ENCODE data around the gene CLEC4C.
"Not testable (repeated sequence)": the region's sequence is repeated elsewhere in the genome, so short reads cannot be mapped to it uniquely, and the experiment has no call there.

Gene CLEC4C, protein sequence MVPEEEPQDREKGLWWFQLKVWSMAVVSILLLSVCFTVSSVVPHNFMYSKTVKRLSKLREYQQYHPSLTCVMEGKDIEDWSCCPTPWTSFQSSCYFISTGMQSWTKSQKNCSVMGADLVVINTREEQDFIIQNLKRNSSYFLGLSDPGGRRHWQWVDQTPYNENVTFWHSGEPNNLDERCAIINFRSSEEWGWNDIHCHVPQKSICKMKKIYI

DNA sequence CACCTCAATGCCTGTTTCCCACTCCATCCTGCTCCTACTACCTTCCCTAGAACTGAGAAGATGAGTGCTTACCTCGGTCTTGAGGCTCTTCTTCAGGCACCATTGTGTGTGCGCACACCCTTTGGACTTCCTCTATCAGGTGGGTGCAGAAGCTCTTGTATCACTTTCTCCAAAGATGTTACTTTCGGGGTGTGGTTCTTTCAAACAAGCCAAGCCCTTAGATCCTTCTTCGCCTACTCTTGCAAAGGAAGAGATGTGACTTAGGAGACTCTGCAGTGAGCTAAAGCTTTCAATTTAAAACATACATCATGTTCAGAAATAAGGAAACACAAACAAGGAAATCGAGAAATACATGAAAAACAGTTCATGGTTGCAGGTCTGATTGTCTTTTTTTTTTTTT, at the start of gene CLEC4C:
Gene CLEC4C (minus strand): TSS at position 130 of the 400 bp plus-strand sequence. CDS start 27 bp downstream, at position 103.
- DNase-seq (ENCODE audit: low read depth, low spot score): no peak
- H3K27ac ChIP-seq: no peak within 1 kb of the TSS

DNA sequence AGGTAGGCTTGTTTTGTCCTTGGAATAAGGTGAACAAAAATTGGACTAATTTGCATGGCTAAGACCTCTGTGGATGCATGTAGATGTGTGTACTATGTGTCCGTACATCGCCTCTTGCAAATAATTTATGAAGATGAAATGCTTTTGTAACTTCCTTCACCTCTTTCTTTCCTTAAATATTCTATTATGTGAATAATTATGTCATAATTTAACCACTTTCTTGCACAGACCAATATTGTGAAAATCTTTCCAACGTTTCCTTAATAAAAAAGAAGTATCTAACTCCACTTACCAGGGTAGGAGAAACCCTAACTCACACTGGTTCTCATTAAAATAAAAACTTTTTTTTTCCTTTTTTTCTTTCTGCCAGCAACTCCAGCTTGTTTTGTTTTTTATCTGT, 46.0 kb upstream of the CLEC4C start:
- H3K27ac ChIP-seq: no peak overlapping the region
- DNase-seq (ENCODE audit: low read depth, low spot score): no peak

DNA sequence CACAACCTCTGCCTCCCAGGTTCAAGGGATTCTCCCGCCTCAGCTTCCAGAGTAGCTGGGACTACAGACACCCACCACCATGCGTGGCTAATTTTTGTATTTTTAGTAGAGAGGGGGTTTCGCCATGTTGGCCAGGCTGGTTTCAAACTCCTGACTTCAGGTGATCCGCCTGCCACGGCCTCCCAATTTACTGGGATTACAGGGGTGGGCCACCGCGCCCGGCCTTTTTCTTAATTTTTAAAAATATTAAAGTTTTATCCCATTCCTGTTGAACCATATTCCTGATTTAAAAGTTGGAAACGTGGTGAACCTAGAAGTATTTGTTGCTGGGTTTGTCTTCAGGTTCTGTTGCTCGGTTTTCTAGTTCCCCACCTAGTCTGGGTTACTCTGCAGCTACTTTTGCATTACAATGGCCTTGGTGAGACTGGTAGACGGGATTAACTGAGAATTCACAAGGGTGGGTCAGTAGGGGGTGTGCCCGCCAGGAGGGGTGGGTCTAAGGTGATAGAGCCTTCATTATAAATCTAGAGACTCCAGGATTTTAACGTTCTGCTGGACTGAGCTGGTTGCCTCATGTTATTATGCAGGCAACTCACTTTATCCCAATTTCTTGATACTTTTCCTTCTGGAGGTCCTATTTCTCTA, 41.8 kb upstream of the CLEC4C start, which contains the start of gene NANOG:
Gene NANOG (plus strand): TSS at position 519 of the 645 bp plus-strand sequence. CDS start 213 bp downstream, outside the sequence.
- not testable (repeated sequence) for DNase-seq (ENCODE audit: low read depth, low spot score); H3K27ac ChIP-seq

DNA sequence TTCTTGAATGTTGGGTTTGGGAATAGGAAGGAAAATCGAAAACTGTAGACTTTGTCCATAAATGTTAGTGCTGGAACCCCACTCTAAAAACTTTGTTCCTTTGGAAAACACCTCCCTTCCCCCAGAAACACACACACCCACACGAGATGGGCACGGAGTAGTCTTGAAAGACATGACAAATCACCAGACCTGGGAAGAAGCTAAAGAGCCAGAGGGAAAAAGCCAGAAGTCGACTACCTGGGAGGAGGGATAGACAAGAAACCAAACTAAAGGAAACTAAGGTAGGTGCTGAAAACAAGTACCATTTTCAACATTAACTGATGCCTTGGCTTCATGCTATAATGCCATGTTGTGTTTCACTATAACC, 41.1 kb upstream of the CLEC4C start:
- no peak overlapping the region for H3K27ac ChIP-seq

DNA sequence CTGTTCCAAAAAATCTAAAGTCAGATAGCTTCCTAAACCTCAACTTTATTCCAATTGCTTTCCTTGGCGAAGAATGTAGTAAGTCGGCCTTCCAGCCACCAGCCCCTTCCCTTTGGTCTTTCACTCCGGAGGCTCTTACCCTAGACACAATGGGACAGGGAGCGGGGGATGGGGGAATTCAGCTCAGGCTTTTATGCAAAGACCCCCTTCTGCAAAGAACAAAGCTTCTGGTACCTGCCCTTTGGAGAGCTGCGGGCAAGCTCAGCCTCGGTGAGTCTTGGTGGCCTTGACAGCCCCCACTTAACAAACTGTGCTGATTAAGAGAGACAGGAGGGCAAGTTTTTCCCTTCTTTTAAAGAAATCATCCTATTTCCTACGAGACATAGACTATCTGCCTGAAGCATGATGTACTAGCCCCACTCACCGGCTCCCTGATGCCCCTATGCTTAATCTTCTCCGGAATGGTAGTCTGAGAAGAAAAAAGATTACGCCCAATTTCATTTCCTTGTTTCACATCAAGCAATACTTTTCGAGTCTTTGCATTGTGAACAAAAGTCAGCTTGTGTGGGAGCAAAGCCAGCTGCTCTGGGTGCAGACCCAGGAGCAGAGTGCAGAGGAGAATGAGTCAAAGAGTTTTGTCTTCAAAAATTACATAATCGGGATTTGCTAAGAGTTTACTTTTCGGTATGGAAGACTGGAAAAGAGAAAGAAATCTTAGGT, 40.6 kb upstream of the CLEC4C start:
- H3K27ac ChIP-seq: no peak overlapping the region
- DNase-seq (ENCODE audit: low read depth, low spot score): no peak

More for the DNA sequence above, 41.1 kb upstream of the CLEC4C start:
- no peak for DNase-seq (ENCODE audit: low read depth, low spot score)

DNA sequence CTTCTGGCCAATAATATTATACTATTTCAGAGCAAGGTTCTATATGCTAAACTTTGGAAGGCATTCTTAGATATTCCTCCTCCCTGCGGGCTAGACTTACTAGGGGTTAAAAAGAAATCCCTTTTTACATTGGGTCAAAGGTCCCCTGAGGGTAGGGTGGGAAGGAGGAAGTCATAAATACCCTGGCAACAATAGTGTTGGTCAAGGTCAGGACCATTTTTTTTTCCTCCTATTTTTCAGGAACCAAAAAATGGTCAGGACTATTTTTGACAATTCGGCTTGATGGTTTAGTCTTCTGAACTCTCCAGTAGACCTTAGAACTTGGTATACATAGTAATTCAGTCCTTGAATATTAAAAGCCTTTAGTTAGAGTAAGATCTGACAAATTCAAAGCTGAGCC, 37.5 kb upstream of the CLEC4C start:
- no peak overlapping the region for H3K27ac ChIP-seq
- no peak for DNase-seq (ENCODE audit: low read depth, low spot score)

DNA sequence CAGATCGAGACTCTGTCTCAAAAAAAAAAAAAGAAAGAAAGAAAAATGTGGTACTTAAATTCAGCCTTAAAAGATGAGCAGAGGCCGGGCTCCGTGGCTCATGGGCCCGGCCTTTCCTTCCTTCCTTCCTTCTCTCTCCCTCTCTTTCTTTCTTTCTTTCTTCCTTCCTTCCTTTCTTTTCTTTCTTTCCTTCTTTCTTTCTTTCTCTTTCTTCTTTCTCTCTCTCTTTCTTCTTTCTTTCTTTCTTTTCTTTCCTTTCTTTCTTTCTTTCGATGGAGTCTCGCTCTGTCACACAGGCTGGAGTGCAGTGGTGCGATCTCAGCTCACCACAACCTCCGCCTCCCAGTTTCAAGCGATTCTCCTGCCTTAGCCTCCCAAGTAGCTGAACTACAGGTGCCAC, 36.3 kb upstream of the CLEC4C start:
- DNase-seq (ENCODE audit: low read depth, low spot score); H3K27ac ChIP-seq: not testable (repeated sequence)

DNA sequence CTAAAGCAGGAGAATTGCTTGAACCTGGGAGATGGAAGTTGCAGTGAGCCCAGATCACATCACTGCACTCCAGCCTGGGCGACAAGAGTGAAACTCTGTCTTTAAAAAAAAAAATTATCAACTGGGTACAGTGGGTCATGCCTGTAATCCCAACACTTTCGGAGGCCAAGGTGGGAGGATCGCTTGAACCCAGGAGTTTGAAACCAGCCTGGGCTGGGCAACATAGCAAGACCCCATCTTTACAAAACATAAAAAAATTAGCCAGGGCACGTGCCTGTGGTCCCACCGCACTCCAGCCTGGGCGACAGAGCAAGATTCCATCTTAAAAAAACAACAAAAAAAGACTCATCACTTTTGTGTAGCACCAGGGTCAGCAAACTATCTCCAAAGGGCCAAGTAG, 34.9 kb upstream of the CLEC4C start:
- H3K27ac ChIP-seq: no peak overlapping the region
- DNase-seq (ENCODE audit: low read depth, low spot score): no peak

DNA sequence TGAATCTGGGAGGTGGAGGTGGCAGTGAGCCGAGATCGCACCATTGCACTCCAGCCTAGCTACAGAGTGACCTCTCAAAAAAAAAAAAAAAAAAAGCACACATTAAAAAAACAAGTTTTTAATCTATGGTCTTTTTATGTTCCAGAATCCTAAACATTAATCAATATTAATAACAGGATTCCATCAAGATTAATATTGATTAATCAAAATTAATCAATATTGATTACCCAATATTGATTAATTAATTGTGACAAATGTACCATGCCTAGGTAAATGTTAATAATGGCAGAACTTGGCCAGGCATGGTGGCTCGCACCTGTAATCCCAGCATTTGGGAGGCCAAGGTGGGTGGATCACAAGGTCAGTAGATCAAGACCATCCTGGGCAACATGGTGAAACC, 34.1 kb upstream of the CLEC4C start:
- no peak overlapping the region for H3K27ac ChIP-seq
- DNase-seq (ENCODE audit: low read depth, low spot score): no peak

DNA sequence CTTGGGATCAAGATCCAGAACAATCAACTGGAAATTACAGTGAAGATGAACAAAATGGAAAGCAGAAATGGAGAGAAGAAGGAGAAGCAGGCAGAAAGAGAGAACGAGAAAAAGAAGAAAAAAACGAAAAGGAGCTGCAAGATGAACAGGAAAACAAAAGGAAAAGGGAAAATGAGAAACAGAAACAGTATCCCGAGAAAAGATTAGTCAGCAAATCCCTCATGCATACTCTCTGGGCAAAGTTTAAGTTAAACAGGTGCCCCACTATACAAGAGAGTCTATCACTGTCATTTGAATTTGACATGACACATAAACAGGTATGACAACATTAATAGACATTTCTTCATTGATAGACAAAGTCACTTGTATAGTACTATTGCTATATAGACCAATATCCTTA, 22.8 kb upstream of the CLEC4C start:
- DNase-seq (ENCODE audit: low read depth, low spot score): no peak
- H3K27ac ChIP-seq: no peak overlapping the region

DNA sequence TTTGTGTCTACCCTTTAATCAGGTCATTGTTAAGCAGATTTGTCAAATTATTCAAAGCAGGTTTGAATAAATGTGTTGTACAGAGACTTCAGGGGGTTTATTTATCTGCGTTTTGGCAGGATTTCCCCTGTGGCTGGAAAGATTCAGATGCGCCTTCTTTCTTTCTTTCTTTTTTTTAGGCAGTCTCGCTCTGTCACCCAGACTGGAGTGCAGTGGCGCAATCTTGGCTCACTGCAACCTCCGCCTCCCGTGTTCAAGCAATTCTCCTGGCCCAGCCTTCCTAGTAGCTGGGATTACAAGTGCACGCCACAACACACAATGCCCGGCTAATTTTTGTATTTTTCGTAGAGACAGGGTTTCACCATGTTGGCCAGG, 11.6 kb upstream of the CLEC4C start:
- no peak overlapping the region for H3K27ac ChIP-seq
- DNase-seq (ENCODE audit: low read depth, low spot score): no peak

DNA sequence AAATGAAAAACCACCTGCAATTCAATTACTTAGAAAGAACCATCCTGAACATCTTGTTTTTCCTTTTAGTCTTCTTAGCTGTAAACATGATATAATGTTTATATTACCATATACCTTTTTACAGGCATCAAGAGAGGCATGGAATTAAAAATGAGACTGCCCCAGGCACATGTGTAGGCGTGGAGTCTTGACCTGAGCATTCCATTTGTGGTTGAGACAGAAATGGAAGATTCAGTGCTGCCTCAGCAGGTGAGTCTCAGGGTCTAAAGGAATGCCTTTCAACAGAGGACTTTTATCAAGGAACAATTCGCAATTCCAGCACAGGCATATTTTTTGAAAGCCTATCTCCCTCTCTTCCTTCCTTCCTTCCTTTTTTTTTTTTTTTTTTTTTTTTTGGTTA, 9.8 kb upstream of the CLEC4C start:
- H3K27ac ChIP-seq: no peak overlapping the region
- DNase-seq (ENCODE audit: low read depth, low spot score): no peak

DNA sequence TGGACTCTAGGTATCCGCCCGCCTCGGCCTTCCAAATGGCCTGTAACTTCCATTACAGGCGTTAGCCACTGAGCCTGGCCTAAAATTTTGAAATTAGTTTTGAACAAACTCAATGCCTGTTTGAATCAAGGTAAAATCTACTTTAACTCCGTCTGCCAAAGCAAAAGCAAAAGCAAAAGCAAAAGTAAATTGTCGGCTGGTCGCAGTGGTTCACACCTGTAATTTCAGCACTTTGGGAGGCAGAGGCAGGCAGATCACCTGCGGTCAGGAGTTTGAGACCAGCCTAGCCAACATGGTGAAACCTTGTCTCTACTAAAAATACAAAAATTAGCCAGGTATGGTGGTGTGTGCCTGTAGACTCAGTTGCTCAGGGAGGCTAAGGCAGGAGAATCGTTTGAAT, 8.5 kb upstream of the CLEC4C start:
- not testable (repeated sequence) for H3K27ac ChIP-seq; DNase-seq (ENCODE audit: low read depth, low spot score)

DNA sequence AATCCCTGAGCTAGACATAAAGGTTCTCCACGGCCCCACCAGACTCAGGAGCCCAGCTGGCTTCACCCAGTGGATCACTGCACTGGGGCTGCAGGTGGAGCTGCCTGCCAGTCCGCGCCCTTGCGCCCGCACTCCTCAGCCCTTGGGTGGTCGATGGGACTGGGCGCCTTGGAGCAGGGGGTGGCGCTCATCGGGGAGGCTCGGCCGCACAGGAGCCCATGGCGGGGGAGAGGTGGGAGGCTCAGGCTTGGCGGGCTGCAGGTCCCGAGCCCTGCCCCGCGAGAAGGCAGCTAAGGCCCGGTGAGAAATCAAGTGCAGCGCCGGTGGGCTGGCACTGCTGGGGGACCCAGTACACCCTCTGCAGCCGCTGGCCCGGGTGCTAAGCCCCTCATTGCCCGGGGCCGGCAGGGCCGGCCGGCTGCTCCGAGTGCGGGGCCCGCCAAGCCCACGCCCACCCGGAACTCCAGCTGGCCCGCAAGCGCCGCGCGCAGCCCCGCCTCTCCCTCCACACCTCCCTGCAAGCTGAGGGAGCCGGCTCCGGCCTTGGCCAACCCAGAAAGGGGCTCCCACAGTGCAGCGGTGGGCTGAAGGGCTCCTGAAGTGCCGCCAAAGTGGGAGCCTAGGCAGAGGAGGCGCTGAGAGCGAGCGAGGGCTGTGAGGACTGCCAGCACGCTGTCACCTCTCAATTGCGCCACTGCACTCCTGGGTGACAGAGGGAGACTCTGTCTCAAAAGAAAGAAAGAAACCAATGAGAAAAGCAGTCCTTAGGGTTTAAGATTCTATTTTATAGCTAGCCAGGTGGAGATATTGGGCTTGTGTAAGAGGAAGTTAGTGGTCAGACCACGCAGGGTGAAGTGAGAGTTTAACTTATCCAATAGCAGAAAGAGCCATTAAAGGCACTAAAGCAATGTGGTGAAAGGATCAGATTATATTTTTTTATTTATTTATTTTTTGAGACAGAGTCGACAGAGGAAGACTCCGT, 5.1 kb upstream of the CLEC4C start:
- not testable (repeated sequence) for DNase-seq (ENCODE audit: low read depth, low spot score); H3K27ac ChIP-seq

DNA sequence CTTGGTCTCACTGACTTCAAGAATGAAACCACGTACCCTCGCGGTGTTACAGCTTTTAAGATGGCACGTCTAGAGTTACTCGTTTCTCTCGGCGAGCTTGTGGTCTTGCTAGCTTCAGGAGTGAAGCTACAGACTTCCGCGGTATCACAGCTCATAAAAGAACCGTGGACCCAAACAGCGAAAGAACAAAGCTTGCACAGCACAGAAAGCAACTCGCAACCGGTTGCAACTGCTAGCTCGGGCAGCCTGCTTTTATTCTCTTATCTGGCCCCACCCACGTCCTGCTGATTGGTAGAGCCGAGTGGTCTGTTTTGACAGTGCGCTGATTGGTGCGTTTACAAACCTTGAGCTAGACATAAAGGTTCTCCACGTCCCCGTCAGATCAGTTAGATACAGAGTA, 4.2 kb upstream of the CLEC4C start:
- DNase-seq (ENCODE audit: low read depth, low spot score): no peak
- no peak overlapping the region for H3K27ac ChIP-seq

DNA sequence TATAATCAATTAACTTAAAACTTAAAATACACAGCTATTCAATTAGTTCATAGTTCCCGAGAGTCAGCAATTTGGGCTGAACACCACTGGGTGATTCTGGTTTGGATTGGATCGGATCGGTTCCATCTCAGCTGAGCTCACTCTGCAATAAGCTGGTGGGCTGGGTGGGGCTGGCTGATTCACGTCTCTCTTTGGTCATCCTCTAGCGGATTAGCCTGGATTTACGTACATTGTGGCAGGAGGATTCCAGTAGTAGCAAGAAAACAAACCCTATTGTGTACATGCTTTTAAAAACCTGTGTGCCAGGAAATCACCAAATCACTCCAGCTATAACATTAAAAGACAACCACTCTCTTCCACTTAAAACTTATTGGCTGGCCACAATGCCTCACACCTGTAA, 3.2 kb upstream of the CLEC4C start:
- no peak overlapping the region for H3K27ac ChIP-seq
- no peak for DNase-seq (ENCODE audit: low read depth, low spot score)

DNA sequence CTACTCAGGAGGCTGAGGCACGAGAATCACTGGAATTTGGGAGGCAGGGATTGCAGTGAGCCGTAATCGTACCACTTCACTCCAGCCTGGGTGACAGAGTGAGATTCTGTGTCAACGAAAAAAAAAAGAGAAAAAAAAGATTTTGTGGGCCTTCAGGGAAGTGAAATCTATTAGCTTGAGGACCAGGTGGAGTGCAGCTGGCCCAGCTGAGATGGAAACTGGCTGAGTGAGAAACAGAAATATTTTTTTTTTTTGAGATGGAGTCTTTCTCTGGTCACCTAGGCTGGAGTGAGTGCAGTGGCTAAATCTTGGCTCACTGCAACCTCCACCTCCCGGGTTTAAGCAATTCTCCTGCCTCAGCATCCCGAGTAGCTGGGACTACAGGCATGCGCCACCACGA, 2.3 kb upstream of the CLEC4C start:
- H3K27ac ChIP-seq: no peak overlapping the region
- DNase-seq (ENCODE audit: low read depth, low spot score): no peak

DNA sequence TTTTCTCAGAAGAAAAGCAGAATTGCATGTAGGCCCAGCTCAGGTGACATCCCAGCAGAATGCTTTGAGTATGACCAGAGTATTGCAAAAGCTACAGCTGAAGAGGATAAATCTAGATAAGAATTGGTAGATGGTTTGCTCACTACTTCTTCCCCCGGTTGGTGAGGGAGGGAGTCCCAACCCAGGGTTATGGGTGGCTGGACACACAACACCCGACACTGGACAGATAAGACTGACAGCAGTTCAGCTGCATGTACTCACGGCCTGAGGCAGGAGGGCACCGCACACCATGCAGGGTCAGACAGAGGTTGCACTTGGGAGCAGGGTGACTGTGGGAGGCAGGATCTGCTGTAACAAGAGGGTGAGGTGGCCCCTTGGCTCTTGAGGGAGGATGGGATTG, 1.7 kb upstream of the CLEC4C start:
- DNase-seq (ENCODE audit: low read depth, low spot score): no peak
- H3K27ac ChIP-seq: no peak overlapping the region

DNA sequence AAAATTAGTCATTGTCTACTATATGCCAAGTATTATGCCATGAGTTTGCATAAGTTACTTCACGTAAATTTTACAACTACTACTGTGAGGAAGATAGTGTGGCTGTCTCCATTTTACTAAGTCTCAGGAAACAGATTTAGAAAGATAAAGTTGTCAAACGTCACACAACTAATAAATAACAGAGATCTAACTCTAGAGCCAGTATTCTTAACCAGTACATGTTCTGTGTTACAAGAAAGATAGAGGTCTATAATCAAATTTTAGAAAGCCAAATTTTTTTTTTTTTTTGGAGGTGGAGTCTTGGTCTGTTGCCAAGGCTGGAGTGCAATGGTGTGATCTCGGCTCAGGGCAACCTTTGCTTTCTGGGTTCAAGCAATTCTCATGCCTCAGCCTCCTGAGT, 14.2 kb downstream of the CLEC4C start:
- DNase-seq (ENCODE audit: low read depth, low spot score): no peak
- H3K27ac ChIP-seq: no peak overlapping the region

DNA sequence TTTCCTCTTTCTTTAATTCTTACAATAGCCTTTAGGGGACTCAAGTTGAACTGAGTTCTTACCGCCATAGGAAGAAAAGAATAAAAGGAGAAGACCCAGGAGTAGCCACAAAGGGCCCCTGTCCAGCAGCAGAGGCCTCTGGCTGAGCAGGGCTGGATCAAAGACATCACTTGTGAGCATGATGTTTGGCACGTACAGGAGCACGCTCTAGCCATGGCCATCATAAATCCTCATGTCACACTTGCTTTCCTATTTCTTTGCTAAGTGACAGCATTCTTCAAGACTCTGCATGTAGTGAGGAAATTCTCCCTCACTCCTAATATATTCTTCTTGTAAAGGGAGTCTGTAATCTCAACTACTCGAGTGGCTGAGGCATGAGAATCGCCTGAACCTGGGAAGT, 15.7 kb downstream of the CLEC4C start:
- H3K27ac ChIP-seq: no peak overlapping the region
- no peak for DNase-seq (ENCODE audit: low read depth, low spot score)
